SK-N-SH treated with all-trans-retinoic acid at 6 μM for 48 hours (cell line): ENCODE results near the gene GREB1.

Experiments
- ATAC-seq: fragments of 200-7000 bp; cut with Tn5 transposase; 3 replicates; pipeline ENCODE4 v1.9.1; 2020; ENCODE audit warnings: mild to moderate bottlenecking, moderate library complexity
- BACH2 ChIP-seq: fragments of 250-450 bp; sonication (Bioruptor Pico); IDR thresholded peaks from 2 replicates; pipeline ENCODE4 v1.9.0; 2021; ENCODE audit warnings: mild to moderate bottlenecking, borderline replicate concordance
- CSDC2 ChIP-seq: fragments of 250-450 bp; sonication (Bioruptor Pico); IDR thresholded peaks from 2 replicates; pipeline ENCODE4 v1.5.0; 2020; ENCODE audit warnings: mild to moderate bottlenecking, moderate library complexity
- ESRRG ChIP-seq: fragments of 250-450 bp; sonication (Bioruptor Pico); IDR thresholded peaks from 2 replicates; pipeline ENCODE4 v1.6.1; 2021; ENCODE audit warnings: mild to moderate bottlenecking
- GLIS3 ChIP-seq: fragments of 250-450 bp; sonication (Bioruptor Pico); IDR thresholded peaks from 2 replicates; pipeline ENCODE4 v1.5.0; 2020; ENCODE audit warnings: mild to moderate bottlenecking, moderate library complexity
- OSR1 ChIP-seq: fragments of 250-450 bp; sonication (Bioruptor Pico); IDR thresholded peaks from 2 replicates; pipeline ENCODE4 v1.8.0; 2022; ENCODE audit warnings: moderate library complexity, mild to moderate bottlenecking, inconsistent platforms
- PPARA ChIP-seq: fragments of 250-450 bp; sonication (Bioruptor Pico); IDR thresholded peaks from 2 replicates; pipeline ENCODE4 v1.5.0; 2020; ENCODE audit warnings: mild to moderate bottlenecking, borderline replicate concordance
- RARB ChIP-seq: fragments of 250-450 bp; sonication (Bioruptor Pico); IDR thresholded peaks from 2 replicates; pipeline ENCODE4 v1.8.0; 2021; ENCODE audit warnings: mild to moderate bottlenecking, moderate library complexity
- TCF4 ChIP-seq: fragments of 250-450 bp; sonication (Bioruptor Pico); IDR thresholded peaks from 2 replicates; pipeline ENCODE4 v1.8.0; 2021; ENCODE audit warnings: mild to moderate bottlenecking, moderate library complexity, borderline replicate concordance
- TOX ChIP-seq: fragments of 250-450 bp; sonication (Bioruptor Pico); IDR thresholded peaks from 2 replicates; pipeline ENCODE4 v1.8.0; 2021; ENCODE audit warnings: mild to moderate bottlenecking, moderate library complexity, borderline replicate concordance
- ZFP3 ChIP-seq: fragments of 250-450 bp; sonication (Bioruptor Pico); IDR thresholded peaks from 2 replicates; pipeline ENCODE4 v1.5.0; 2020; ENCODE audit warnings: mild to moderate bottlenecking, moderate library complexity
- ZNF565 ChIP-seq: fragments of 450-650 bp; formaldehyde crosslinking; conservative IDR thresholded peaks from 2 replicates; pipeline ENCODE4 v1.5.0; 2020; ENCODE audit warnings: low read depth, mild to moderate bottlenecking, moderate library complexity
- ZNF8 ChIP-seq: fragments of 450-650 bp; formaldehyde crosslinking; IDR thresholded peaks from 2 replicates; pipeline ENCODE4 v1.5.0; 2020; ENCODE audit warnings: mild to moderate bottlenecking, moderate library complexity
- TF ChIP-seq, protein P1 (sequence below): fragments of 250-450 bp; sonication (Bioruptor Pico); IDR thresholded peaks from 2 replicates; pipeline ENCODE4 v1.8.0; 2021; ENCODE audit warnings: low read depth, mild to moderate bottlenecking, moderate library complexity, borderline replicate concordance
- TF ChIP-seq, protein P2 (sequence below): fragments of 250-450 bp; sonication (Bioruptor Pico); IDR thresholded peaks from 2 replicates; pipeline ENCODE4 v1.8.0; 2020; ENCODE audit warnings: mild to moderate bottlenecking, moderate library complexity, borderline replicate concordance
- TF ChIP-seq, protein P3 (sequence below): fragments of 250-450 bp; sonication (Bioruptor Pico); IDR thresholded peaks from 2 replicates; pipeline ENCODE4 v1.5.1; 2021; ENCODE audit warnings: mild to moderate bottlenecking, moderate library complexity
- TF ChIP-seq, protein P4 (sequence below): fragments of 250-450 bp; sonication (Bioruptor Pico); IDR thresholded peaks from 2 replicates; pipeline ENCODE4 v1.5.1; 2020; ENCODE audit warnings: low read depth, mild to moderate bottlenecking, moderate library complexity
- TF ChIP-seq, protein P5 (sequence below): fragments of 250-450 bp; sonication (Bioruptor Pico); IDR thresholded peaks from 2 replicates; pipeline ENCODE4 v1.5.0; 2020; ENCODE audit warnings: mild to moderate bottlenecking, moderate library complexity

Gene GREB1

DNA sequence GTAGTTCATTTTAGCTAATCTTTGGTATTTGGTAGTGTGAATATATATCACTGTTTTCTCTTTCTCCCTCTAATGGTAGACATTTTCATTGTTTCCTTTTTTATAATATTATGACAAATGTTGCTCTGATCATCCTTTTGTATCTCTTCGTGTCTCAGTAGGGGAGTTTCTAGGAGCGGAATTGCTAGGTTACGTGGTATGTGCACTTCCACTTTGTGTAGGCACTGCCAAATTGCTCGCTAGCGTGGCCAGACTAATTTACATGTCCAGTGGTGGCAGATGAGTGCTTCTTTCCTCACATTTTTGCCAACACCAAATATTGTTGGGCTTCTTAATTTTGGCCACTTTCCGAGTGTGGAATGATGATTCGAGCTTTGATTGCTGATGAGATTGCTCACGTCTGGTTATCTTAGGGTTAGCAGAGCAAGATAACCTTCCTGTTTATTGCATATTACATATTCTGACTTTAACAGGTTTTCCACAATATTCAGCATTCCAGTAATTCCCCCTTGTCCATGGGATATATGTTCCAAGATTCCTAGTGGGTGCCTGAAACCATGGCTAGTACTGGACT lies 30.4 kb upstream of the GREB1 start:
- TF ChIP-seq ZNF8 (CRISPR knock-in tag) (peak; percentile 58; the same call in 1 of the 2 replicates), BACH2 (CRISPR knock-in tag) (no peak)
- ATAC-seq: no peak

DNA sequence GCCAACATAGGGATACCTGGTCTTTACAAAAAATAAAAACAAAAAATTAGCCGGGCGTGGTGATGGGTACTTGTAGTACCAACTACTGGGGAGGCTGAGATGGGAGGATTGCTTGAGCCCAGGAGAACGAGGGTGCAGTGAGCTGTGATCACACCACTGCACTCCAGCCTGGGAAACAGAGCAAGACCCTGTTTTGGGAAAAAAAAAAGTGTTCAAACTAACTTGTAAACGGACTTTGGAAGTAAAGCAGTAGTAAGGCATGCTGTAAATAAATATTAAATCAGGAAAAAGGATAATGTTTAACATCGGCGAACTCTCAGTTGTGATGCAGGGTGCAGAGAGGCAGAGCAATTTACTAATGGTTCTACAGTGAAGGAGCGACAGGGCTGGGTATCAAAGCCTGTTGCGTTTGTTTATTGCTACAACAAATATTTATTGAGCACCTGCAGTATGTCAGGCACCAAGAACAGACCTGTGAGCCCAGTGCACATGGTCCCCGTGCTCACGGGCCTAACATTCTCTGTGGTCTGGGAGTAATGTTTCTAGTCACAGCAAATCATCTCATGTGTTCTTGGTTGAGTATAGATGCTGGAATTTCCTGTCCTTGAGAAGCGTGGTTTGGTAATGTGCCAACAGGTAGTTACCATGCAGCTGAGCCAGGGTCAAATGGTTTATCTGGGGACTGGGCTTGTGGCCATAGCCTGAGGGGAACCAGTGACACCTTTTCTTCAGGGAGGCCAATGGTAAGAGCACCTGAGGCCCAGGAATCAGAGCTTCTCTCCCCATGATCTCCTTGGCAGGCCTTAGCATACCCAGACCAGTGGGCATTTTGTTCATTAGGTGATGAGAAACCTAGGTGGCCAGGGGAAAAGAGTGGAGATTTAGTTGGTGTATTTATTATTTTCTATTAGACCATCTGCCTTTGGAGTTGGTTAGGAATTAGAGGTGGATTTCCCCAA lies 27.9 kb upstream of the GREB1 start:
- peak; percentile 61 for ATAC-seq
- TF ChIP-seq OSR1 (CRISPR knock-in tag) (no peak), RARB (CRISPR knock-in tag) (no peak), BACH2 (CRISPR knock-in tag) (no peak), CSDC2 (CRISPR knock-in tag) (no peak)
- TF ChIP-seq, protein P1, sequence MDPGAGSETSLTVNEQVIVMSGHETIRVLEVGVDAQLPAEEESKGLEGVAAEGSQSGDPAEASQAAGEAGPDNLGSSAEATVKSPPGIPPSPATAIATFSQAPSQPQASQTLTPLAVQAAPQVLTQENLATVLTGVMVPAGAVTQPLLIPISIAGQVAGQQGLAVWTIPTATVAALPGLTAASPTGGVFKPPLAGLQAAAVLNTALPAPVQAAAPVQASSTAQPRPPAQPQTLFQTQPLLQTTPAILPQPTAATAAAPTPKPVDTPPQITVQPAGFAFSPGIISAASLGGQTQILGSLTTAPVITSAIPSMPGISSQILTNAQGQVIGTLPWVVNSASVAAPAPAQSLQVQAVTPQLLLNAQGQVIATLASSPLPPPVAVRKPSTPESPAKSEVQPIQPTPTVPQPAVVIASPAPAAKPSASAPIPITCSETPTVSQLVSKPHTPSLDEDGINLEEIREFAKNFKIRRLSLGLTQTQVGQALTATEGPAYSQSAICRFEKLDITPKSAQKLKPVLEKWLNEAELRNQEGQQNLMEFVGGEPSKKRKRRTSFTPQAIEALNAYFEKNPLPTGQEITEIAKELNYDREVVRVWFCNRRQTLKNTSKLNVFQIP: no peak
- TF ChIP-seq, protein P2, sequence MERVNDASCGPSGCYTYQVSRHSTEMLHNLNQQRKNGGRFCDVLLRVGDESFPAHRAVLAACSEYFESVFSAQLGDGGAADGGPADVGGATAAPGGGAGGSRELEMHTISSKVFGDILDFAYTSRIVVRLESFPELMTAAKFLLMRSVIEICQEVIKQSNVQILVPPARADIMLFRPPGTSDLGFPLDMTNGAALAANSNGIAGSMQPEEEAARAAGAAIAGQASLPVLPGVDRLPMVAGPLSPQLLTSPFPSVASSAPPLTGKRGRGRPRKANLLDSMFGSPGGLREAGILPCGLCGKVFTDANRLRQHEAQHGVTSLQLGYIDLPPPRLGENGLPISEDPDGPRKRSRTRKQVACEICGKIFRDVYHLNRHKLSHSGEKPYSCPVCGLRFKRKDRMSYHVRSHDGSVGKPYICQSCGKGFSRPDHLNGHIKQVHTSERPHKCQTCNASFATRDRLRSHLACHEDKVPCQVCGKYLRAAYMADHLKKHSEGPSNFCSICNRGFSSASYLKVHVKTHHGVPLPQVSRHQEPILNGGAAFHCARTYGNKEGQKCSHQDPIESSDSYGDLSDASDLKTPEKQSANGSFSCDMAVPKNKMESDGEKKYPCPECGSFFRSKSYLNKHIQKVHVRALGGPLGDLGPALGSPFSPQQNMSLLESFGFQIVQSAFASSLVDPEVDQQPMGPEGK (CRISPR knock-in tag): no peak

DNA sequence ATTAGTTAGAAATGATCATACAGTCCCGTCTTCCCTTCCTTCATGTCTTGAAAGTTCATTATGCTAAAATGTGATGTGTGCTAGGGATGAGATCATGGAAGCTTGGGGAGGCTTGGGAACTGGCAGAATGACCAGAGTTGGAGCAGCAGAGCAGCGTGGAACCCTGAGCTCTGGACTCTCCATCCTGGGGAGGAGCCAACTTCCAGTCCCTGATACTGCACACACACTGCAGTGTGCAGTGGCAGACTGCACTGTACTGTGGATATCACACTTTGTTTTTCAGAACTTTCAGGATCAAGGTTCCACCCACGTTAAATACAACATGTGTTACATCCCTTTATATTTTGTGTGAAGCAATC lies 27.3 kb upstream of the GREB1 start:
- TF ChIP-seq GLIS3 (CRISPR knock-in tag) (no peak), ZFP3 (CRISPR knock-in tag) (no peak), RARB (CRISPR knock-in tag) (no peak), ZNF8 (CRISPR knock-in tag) (no peak), PPARA (no peak), TOX (CRISPR knock-in tag) (no peak), ESRRG (CRISPR knock-in tag) (no peak), ZNF565 (CRISPR knock-in tag) (no peak), TCF4 (CRISPR knock-in tag) (no peak)
- TF ChIP-seq, protein P3, sequence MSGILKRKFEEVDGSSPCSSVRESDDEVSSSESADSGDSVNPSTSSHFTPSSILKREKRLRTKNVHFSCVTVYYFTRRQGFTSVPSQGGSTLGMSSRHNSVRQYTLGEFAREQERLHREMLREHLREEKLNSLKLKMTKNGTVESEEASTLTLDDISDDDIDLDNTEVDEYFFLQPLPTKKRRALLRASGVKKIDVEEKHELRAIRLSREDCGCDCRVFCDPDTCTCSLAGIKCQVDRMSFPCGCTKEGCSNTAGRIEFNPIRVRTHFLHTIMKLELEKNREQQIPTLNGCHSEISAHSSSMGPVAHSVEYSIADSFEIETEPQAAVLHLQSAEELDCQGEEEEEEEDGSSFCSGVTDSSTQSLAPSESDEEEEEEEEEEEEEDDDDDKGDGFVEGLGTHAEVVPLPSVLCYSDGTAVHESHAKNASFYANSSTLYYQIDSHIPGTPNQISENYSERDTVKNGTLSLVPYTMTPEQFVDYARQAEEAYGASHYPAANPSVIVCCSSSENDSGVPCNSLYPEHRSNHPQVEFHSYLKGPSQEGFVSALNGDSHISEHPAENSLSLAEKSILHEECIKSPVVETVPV (CRISPR knock-in tag): no peak
- TF ChIP-seq, protein P1: no peak
- TF ChIP-seq, protein P2 (CRISPR knock-in tag): no peak
- TF ChIP-seq, protein P4, sequence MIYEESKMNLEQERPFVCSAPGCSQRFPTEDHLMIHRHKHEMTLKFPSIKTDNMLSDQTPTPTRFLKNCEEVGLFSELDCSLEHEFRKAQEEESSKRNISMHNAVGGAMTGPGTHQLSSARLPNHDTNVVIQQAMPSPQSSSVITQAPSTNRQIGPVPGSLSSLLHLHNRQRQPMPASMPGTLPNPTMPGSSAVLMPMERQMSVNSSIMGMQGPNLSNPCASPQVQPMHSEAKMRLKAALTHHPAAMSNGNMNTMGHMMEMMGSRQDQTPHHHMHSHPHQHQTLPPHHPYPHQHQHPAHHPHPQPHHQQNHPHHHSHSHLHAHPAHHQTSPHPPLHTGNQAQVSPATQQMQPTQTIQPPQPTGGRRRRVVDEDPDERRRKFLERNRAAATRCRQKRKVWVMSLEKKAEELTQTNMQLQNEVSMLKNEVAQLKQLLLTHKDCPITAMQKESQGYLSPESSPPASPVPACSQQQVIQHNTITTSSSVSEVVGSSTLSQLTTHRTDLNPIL (CRISPR knock-in tag): no peak
- TF ChIP-seq, protein P5, sequence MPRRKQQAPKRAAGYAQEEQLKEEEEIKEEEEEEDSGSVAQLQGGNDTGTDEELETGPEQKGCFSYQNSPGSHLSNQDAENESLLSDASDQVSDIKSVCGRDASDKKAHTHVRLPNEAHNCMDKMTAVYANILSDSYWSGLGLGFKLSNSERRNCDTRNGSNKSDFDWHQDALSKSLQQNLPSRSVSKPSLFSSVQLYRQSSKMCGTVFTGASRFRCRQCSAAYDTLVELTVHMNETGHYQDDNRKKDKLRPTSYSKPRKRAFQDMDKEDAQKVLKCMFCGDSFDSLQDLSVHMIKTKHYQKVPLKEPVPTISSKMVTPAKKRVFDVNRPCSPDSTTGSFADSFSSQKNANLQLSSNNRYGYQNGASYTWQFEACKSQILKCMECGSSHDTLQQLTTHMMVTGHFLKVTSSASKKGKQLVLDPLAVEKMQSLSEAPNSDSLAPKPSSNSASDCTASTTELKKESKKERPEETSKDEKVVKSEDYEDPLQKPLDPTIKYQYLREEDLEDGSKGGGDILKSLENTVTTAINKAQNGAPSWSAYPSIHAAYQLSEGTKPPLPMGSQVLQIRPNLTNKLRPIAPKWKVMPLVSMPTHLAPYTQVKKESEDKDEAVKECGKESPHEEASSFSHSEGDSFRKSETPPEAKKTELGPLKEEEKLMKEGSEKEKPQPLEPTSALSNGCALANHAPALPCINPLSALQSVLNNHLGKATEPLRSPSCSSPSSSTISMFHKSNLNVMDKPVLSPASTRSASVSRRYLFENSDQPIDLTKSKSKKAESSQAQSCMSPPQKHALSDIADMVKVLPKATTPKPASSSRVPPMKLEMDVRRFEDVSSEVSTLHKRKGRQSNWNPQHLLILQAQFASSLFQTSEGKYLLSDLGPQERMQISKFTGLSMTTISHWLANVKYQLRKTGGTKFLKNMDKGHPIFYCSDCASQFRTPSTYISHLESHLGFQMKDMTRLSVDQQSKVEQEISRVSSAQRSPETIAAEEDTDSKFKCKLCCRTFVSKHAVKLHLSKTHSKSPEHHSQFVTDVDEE (CRISPR knock-in tag): no peak
- TF ChIP-seq, all 23 proteins: peak for 0
- no peak for ATAC-seq
